HCT116 (cell line): ENCODE results near the gene C1orf50. TPM values are rescaled to one million over a fixed set of nuclear protein-coding genes. Genes with fewer than 3 reads are reported as not detected.

Source experiments
- ATAC-seq: fragments of 200-7000 bp; cut with Tn5 transposase; 2 replicates; pipeline ENCODE4 v1.9.1; 2020; ENCODE audit warnings: mild to moderate bottlenecking, moderate library complexity
- BruUV-seq: library from RNA; stranded (reverse); fragments of 400-500 nt; replicated peaks from 2 replicates; lab custom pipeline; 2021; lab: Mats Ljungman, UMichigan
- CTCF ChIA-PET: fragments of 300-600 bp; sonication (Branson Sonifier 250); formaldehyde crosslinking; loops from one replicate; lab custom pipeline; 2021; ENCODE audit warnings: antibody characterized with exemption; lab: Charles Lee
- POLR2A ChIA-PET: fragments of 300-600, 350-600 bp; sonication (Branson Sonifier 250); formaldehyde crosslinking; loops from one replicate; lab custom pipeline; 2021; ENCODE audit warnings: antibody characterized with exemption; lab: Charles Lee
- RAD21 ChIA-PET, 2 experiments: fragments of 300-600 bp; sonication (Branson Sonifier 250); formaldehyde crosslinking; loops; one replicate each; lab custom pipeline; 2023; ENCODE audit warnings: low total read pairs in 2 of 2; ENCODE audit not compliant: uncharacterized antibody in 2 of 2, unreplicated experiment in 2 of 2, low non-redundant PET in 1 of 2; lab: Charles Lee
- DNase-seq: peaks from one replicate; pipeline ENCODE4 v3.0.0-alpha.2; 2010; ENCODE audit warnings: low read depth, low spot score
- H2AFZ ChIP-seq: fragments of 200-600 bp; shearing (Covaris generic), sonication (generic); 2 replicates; pipeline ENCODE4 v1.6.1; 2017; ENCODE audit warnings: low read depth, mixed run types, mixed read lengths, antibody characterized with exemption, low read length; ENCODE audit not compliant: poor library complexity, severe bottlenecking
- H3K27ac ChIP-seq: 2 replicates; pipeline ENCODE4 v1.5.1; 2012; ENCODE audit warnings: low read depth, low read length
- H3K27me3 ChIP-seq: fragments of 200-600 bp; sonication (generic); 2 replicates; pipeline ENCODE4 v1.6.1; 2016; ENCODE audit warnings: mixed run types, low read length, mixed read lengths; ENCODE audit not compliant: insufficient read depth
- H3K36me3 ChIP-seq, 2 experiments: fragments of 200-500 bp in 1 of 2; fragments of 200-600 bp in 1 of 2; sonication (Bioruptor generic) in 1 of 2; sonication (generic) in 1 of 2; 2 replicates each; pipeline versions ENCODE4 v1.5.1 to v1.6.1; 2014 to 2016; ENCODE audit warnings: low read length in 2 of 2, inconsistent platforms in 1 of 2, mixed read lengths in 1 of 2, mixed run types in 1 of 2; ENCODE audit not compliant: insufficient read depth in 2 of 2, control insufficient read depth in 1 of 2
- H3K4me1 ChIP-seq, 2 experiments: fragments of 200-600 bp in 1 of 2; sonication (generic) in 1 of 2; 2 replicates each; pipeline versions ENCODE4 v1.5.1 to v1.6.1; 2012 to 2017; ENCODE audit warnings: low read length in 2 of 2, inconsistent platforms in 1 of 2, mild to moderate bottlenecking in 1 of 2, mixed read lengths in 1 of 2, mixed run types in 1 of 2, moderate library complexity in 1 of 2; ENCODE audit not compliant: insufficient read depth in 2 of 2, control insufficient read depth in 1 of 2
- H3K4me2 ChIP-seq: fragments of 200-600 bp; sonication (generic); 2 replicates; pipeline ENCODE4 v1.6.1; 2017; ENCODE audit warnings: mixed run types, low read length, mixed read lengths
- H3K4me3 ChIP-seq, 2 experiments: fragments of 200-600 bp in 1 of 2; sonication (generic) in 1 of 2; replicated peaks in 1 of 2; 2 replicates each; pipeline ENCODE4 v1.5.1; 2011 to 2016; ENCODE audit warnings: low read length in 2 of 2, control low read depth in 1 of 2, low read depth in 1 of 2, mild to moderate bottlenecking in 1 of 2, mixed read lengths in 1 of 2, mixed run types in 1 of 2
- H3K79me2 ChIP-seq: fragments of 200-600 bp; sonication (generic); 2 replicates; pipeline ENCODE4 v1.6.1; 2017; ENCODE audit warnings: mild to moderate bottlenecking, mixed run types, low read length, moderate library complexity, mixed read lengths; ENCODE audit not compliant: insufficient read depth
- H3K9ac ChIP-seq: fragments of 200-600 bp; sonication (generic); 2 replicates; pipeline ENCODE4 v1.6.1; 2016; ENCODE audit warnings: low read length, mixed read lengths
- H3K9me2 ChIP-seq: fragments of 200-600 bp; sonication (generic), shearing (Covaris generic); 2 replicates; pipeline ENCODE4 v1.6.1; 2017; ENCODE audit warnings: mixed run types, mild to moderate bottlenecking, moderate library complexity; ENCODE audit not compliant: insufficient read depth
- H3K9me3 ChIP-seq, 2 experiments: fragments of 200-500 bp in 1 of 2; fragments of 200-600 bp in 1 of 2; sonication (Bioruptor generic) in 1 of 2; sonication (generic) in 1 of 2; 2 replicates each; pipeline ENCODE4 v1.6.1; 2014 to 2017; ENCODE audit warnings: low read length in 2 of 2, mixed read lengths in 2 of 2, inconsistent platforms in 1 of 2, low read depth in 1 of 2, mild to moderate bottlenecking in 1 of 2, mixed run types in 1 of 2, moderate library complexity in 1 of 2; ENCODE audit not compliant: control insufficient read depth in 1 of 2, insufficient read depth in 1 of 2
- H4K20me1 ChIP-seq: fragments of 200-600 bp; sonication (generic), shearing (Covaris generic); 2 replicates; pipeline ENCODE4 v1.6.1; 2017; ENCODE audit warnings: mixed run types, mild to moderate bottlenecking, moderate library complexity; ENCODE audit not compliant: insufficient read depth
- CEBPB ChIP-seq: IDR thresholded peaks from 2 replicates; pipeline ENCODE4 v1.6.1; 2012; ENCODE audit warnings: low read depth
- CTCF ChIP-seq, 3 experiments: fragments of 200-600 bp in 1 of 3; sonication (generic) in 1 of 3; IDR thresholded peaks in 2 of 3; conservative IDR thresholded peaks in 1 of 3; 2 replicates each; pipeline ENCODE4 v1.5.1; 2012 to 2017; ENCODE audit warnings: low read depth in 2 of 3, low read length in 2 of 3, antibody characterized with exemption in 1 of 3, borderline replicate concordance in 1 of 3, control low read depth in 1 of 3, mild to moderate bottlenecking in 1 of 3, mixed read lengths in 1 of 3, mixed run types in 1 of 3, moderate library complexity in 1 of 3; ENCODE audit not compliant: insufficient read depth in 1 of 3
- EZH2phosphoT487 ChIP-seq: fragments of 200-600 bp; IDR thresholded peaks from 2 replicates; pipeline ENCODE4 v1.6.1; 2018; ENCODE audit warnings: antibody characterized with exemption, borderline replicate concordance
- FOSL1 ChIP-seq: IDR thresholded peaks from 2 replicates; pipeline ENCODE4 v1.6.1; 2012; ENCODE audit warnings: low read depth
- JUND ChIP-seq: IDR thresholded peaks from 2 replicates; pipeline ENCODE4 v1.6.1; 2012
- MAX ChIP-seq: IDR thresholded peaks from 2 replicates; pipeline ENCODE4 v1.6.1; 2012
- POLR2A ChIP-seq: IDR thresholded peaks from 2 replicates; pipeline ENCODE4 v1.7.0; 2011; ENCODE audit warnings: borderline replicate concordance; ENCODE audit not compliant: insufficient read depth, insufficient read length; ENCODE audit errors: extremely low read depth
- REST ChIP-seq: IDR thresholded peaks from 2 replicates; pipeline ENCODE4 v1.6.1; 2012; ENCODE audit warnings: low read depth
- SIN3A ChIP-seq: IDR thresholded peaks from 2 replicates; pipeline ENCODE4 v1.6.1; 2012; ENCODE audit warnings: low read depth
- SP1 ChIP-seq: IDR thresholded peaks from 2 replicates; pipeline ENCODE4 v1.6.1; 2012; ENCODE audit warnings: low read depth
- SRF ChIP-seq: IDR thresholded peaks from 2 replicates; pipeline ENCODE4 v1.6.1; 2012; ENCODE audit warnings: low read depth
- TCF7L2 ChIP-seq: IDR thresholded peaks from 2 replicates; pipeline ENCODE4 v1.7.0; 2011; ENCODE audit warnings: borderline replicate concordance, inconsistent platforms; ENCODE audit not compliant: insufficient read depth, insufficient read length; ENCODE audit errors: extremely low read depth
- ZBTB33 ChIP-seq: IDR thresholded peaks from 2 replicates; pipeline ENCODE4 v1.6.1; 2011; ENCODE audit warnings: mild to moderate bottlenecking, low read length, moderate library complexity; ENCODE audit not compliant: insufficient replicate concordance; ENCODE audit errors: extremely low read depth
- ZNF274 ChIP-seq: fragments of 200-500 bp; sonication (Bioruptor generic); IDR thresholded peaks from 2 replicates; pipeline ENCODE4 v1.6.1; 2014; ENCODE audit warnings: mild to moderate bottlenecking, low read depth, low read length, inconsistent platforms
- intact Hi-C: fragments of 100-400 bp; cut with micrococcal nuclease; formaldehyde crosslinking; loops from 2 replicates; pipeline ENCODE4 v1.10.0; 2022
- total RNA-seq: library from RNA; stranded (reverse); gene quantifications from one replicate; pipeline ENCODE4 v1.2.1, GENCODE V29; 2021; ENCODE audit not compliant: unreplicated experiment

C1orf50 gene
- total RNA-seq, 1 experiment from 2014 or later = 5.8 TPM

GRCh38 chr1:42745851-42746250 is 21.2 kb upstream of the C1orf50 start (continued):
- no peak for TF ChIP-seq ZNF274
- TF ChIP-seq MAX = no peak
- TF ChIP-seq ZBTB33 = no peak

- DNase-seq = no peak
- intact Hi-C loops = loop anchor here (2.0 kb wide), 1 partner anchor 168 kb away; no protein-coding TSS in a partner anchor
- Histone ChIP-seq H3K79me2 (no peaks in the 10 kb centered on the region), H3K4me3 (no peak overlapping the region), H3K4me2 (no peak overlapping the region), H2AFZ (no peak overlapping the region), H3K27me3 (no peaks in the 10 kb centered on the region), H3K4me1 (no peaks in the 10 kb centered on the region), H3K9me2 (no peaks in the 10 kb centered on the region), H3K9me3 (no peaks in the 10 kb centered on the region), H3K9ac (no peak overlapping the region), H3K36me3 (peaks cover 0 to 8% of the 10 kb centered on the region in 2 experiments; a peak in 1 of 4 replicates), H4K20me1 (no peaks in the 10 kb centered on the region), H3K27ac (no peak overlapping the region)
- BruUV-seq = no TSS peak
- POLR2A ChIA-PET = no interaction called here
- RAD21 ChIA-PET = no interaction called here
- ATAC-seq = no peak
- CTCF ChIA-PET = interaction anchor here (1.6 to 2.8 kb wide), 2 partner anchors 11 to 168 kb away, joined by 8 to 12 read pairs; no protein-coding TSS in a partner anchor
- TF ChIP-seq POLR2A (no peak), ZBTB33 (no peak), CTCF (IDR thresholded peaks at IDR 0.05 in 2 of 3, conservative IDR thresholded peaks at IDR 0.05 in 1 of 3; ENCODE audit: borderline replicate concordance in 1 of 3, insufficient read depth in 1 of 3, low read depth in 2 of 3, low read length in 2 of 3) (no peak), SP1 (no peak), ZNF274 (no peak), SIN3A (no peak), SRF (no peak), EZH2phosphoT487 (no peak), CEBPB (no peak), TCF7L2 (no peak), REST (no peak), FOSL1 (no peak), JUND (no peak)
Observed at GRCh38 chr1:42746436-42747105, 20.5 kb upstream of the C1orf50 start.
